Nephron (organoid): ENCODE measurements around the gene ZFP42.

Experiments
- H3K27ac Mint-ChIP-seq, 3 experiments: 2 replicates each; pipeline ENCODE4 v1.8.0; 2020; ENCODE audit warnings: mixed read lengths in 3 of 3, mild to moderate bottlenecking in 2 of 3, moderate library complexity in 1 of 3
- H3K27me3 Mint-ChIP-seq: 2 replicates; pipeline ENCODE4 v1.8.0; 2021; ENCODE audit warnings: low read depth, mild to moderate bottlenecking, moderate library complexity, mixed read lengths
- H3K36me3 Mint-ChIP-seq: 2 replicates; pipeline ENCODE4 v1.8.0; 2020; ENCODE audit warnings: low read depth, mixed read lengths
- H3K4me1 Mint-ChIP-seq: 2 replicates; pipeline ENCODE4 v1.8.0; 2020; ENCODE audit warnings: mixed read lengths
- H3K4me3 Mint-ChIP-seq, 3 experiments: 2 replicates each; pipeline ENCODE4 v1.8.0; 2020; ENCODE audit warnings: mild to moderate bottlenecking in 3 of 3, mixed read lengths in 3 of 3, moderate library complexity in 2 of 3
- H3K9me3 Mint-ChIP-seq: 2 replicates; pipeline ENCODE4 v1.8.0; 2020; ENCODE audit warnings: mixed read lengths
- CTCF ChIP-seq, 3 experiments: fragments of 200-600 bp; sonication (generic); IDR thresholded peaks; one replicate each; pipeline ENCODE4 v1.5.0; 2021; ENCODE audit warnings: antibody characterized with exemption in 3 of 3; ENCODE audit not compliant: unreplicated experiment in 3 of 3

Gene ZFP42

GRCh38 chr4:188025476-188025875 lies 29.9 kb downstream of the ZFP42 start:
- H3K4me1 Mint-ChIP-seq: no peaks in the 10 kb centered on the region
- no peaks in the 10 kb centered on the region for H3K36me3 Mint-ChIP-seq
- no peak overlapping the region for H3K4me3 Mint-ChIP-seq
- no peak for TF ChIP-seq CTCF (IDR thresholded peaks at IDR 0.05; ENCODE audit: unreplicated experiment in 3 of 3)
- H3K27me3 Mint-ChIP-seq: peaks cover 9% of the 10 kb centered on the region
- H3K27ac Mint-ChIP-seq: no peak overlapping the region
- H3K9me3 Mint-ChIP-seq: no peaks in the 10 kb centered on the region

DNA sequence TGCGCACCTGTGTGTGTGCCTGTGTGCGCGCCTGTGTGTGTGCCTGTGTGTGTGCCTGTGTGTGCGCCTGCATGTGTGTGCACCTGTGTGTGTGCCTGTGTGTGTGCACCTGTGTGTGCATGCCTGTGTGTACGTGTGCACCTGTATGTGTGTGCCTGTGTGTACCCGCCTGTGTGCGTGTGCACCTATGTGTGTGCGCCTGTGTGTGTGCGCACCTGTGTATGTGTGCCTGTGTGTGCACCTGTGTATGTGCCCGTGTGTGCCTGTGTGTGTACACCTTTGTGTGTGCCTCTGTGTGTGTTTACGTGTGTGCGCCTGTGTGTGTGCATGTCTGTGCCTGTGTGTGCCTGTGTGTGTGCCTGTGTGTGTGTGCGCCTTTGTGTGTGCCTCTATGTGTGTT lies 33.5 kb downstream of the ZFP42 start:
- Mint-ChIP-seq H3K4me1 (peaks cover 5% of the 10 kb centered on the region), H3K27me3 (peaks cover 37% of the 10 kb centered on the region), H3K4me3 (no peak overlapping the region), H3K9me3 (no peaks in the 10 kb centered on the region), H3K36me3 (no peaks in the 10 kb centered on the region), H3K27ac (no peak overlapping the region)
- no peak for TF ChIP-seq CTCF (IDR thresholded peaks at IDR 0.05; ENCODE audit: unreplicated experiment in 3 of 3)

DNA sequence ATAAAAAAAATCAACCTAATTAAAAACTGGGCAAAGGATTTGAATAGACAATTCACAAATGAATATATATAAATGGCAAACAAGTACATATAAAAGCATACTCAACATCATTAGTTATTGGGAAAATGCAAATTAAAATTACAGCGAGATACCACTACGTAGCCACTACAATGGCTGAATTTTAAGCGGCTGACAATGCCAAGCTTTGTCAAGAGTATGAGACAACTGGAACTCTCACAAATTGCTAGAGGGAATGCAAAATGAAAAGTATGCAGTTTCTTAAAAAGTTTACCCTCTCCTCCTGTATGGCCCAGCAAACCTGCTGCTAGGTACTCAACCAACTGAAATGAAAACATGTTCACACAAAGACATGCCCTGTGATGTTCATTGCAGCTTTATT lies 34.8 kb downstream of the ZFP42 start:
- Mint-ChIP-seq H3K36me3 (no peaks in the 10 kb centered on the region), H3K9me3 (no peaks in the 10 kb centered on the region), H3K4me3 (no peak overlapping the region)

GRCh38 chr4:188031751-188032150 lies 36.2 kb downstream of the ZFP42 start:
- H3K27ac Mint-ChIP-seq: no peak overlapping the region
- no peaks in the 10 kb centered on the region for H3K36me3 Mint-ChIP-seq
- no peaks in the 10 kb centered on the region for H3K9me3 Mint-ChIP-seq
- H3K27me3 Mint-ChIP-seq: peaks cover 37% of the 10 kb centered on the region
- TF ChIP-seq CTCF (IDR thresholded peaks at IDR 0.05; ENCODE audit: unreplicated experiment in 3 of 3): no peak
- peak overlapping the region; percentile 27 to 45 (median 42) for H3K4me3 Mint-ChIP-seq
- H3K4me1 Mint-ChIP-seq: peaks cover 5% of the 10 kb centered on the region

More for the DNA sequence above, 34.8 kb downstream of the ZFP42 start:
- H3K27ac Mint-ChIP-seq: no peak overlapping the region
- no peak for TF ChIP-seq CTCF (IDR thresholded peaks at IDR 0.05; ENCODE audit: unreplicated experiment in 3 of 3)
- peaks cover 5% of the 10 kb centered on the region for H3K4me1 Mint-ChIP-seq
- H3K27me3 Mint-ChIP-seq: peaks cover 37% of the 10 kb centered on the region

DNA sequence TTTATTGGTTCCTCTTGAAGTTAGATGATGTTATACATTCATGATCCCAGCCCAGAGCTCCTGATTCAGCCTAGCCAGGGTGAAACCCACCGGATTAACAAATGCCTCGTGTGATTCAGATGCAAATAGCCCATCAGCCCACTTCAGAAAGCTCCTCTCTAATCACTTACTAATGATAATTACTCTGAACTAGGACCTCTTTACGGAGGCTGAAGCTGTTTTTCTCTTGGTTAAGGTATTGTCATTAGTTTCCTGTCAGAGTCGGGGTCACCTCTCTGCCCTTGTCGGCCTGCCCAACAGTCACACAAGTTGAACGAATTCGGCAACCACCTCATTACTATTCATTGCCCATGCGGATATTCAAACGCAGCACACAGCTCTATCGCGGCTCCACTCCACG lies 36.6 kb downstream of the ZFP42 start:
- peak overlapping the region; percentile 27 to 45 (median 42) for H3K4me3 Mint-ChIP-seq
- no peak for TF ChIP-seq CTCF (IDR thresholded peaks at IDR 0.05; ENCODE audit: unreplicated experiment in 3 of 3)
- no peak overlapping the region for H3K27ac Mint-ChIP-seq
- H3K36me3 Mint-ChIP-seq: no peaks in the 10 kb centered on the region
- H3K27me3 Mint-ChIP-seq: peaks cover 37% of the 10 kb centered on the region
- peaks cover 5% of the 10 kb centered on the region for H3K4me1 Mint-ChIP-seq
- H3K9me3 Mint-ChIP-seq: no peaks in the 10 kb centered on the region

DNA sequence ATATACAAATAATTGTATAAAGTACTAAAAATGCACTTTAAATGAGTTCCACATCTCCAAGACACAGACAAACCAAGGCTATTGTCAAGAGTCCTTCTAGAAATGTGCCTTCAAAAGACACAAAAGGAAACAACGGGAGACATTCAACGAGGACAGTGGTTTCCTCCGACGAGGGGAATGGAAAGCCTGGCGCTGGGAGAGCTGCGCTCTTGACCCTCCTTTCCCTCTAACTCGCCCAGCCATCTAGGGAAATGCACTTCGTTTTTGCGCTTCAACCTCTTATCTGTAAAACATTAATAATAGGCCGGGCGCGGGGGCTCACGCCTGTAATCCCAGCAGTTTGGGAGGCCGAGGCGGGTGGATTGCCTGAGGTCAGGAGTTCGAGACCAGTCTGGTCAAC lies 37.0 kb downstream of the ZFP42 start:
- peak overlapping the region; percentile 27 to 44 (median 42) for H3K4me3 Mint-ChIP-seq
- H3K36me3 Mint-ChIP-seq: no peaks in the 10 kb centered on the region
- H3K27me3 Mint-ChIP-seq: peaks cover 34% of the 10 kb centered on the region
- H3K27ac Mint-ChIP-seq: no peak overlapping the region
- no peak for TF ChIP-seq CTCF (IDR thresholded peaks at IDR 0.05; ENCODE audit: unreplicated experiment in 3 of 3)
- peaks cover 5% of the 10 kb centered on the region for H3K4me1 Mint-ChIP-seq
- H3K9me3 Mint-ChIP-seq: no peaks in the 10 kb centered on the region
